Neuron (in vitro differentiated cells): Measurements from ENCODE around the gene DLEC1.
"Not testable (repeated sequence)": the region's sequence is repeated elsewhere in the genome, so short reads cannot be mapped to it uniquely, and the experiment has no call there.

Source experiments
- H2AFZ ChIP-seq: one replicate; pipeline ENCODE4 v1.6.1; 2013; ENCODE audit warnings: low read depth, mild to moderate bottlenecking, inconsistent platforms, low read length, moderate library complexity
- H3K27me3 ChIP-seq: one replicate; pipeline ENCODE4 v1.6.1; 2013; ENCODE audit warnings: low read length; ENCODE audit not compliant: insufficient read depth
- H3K36me3 ChIP-seq: one replicate; pipeline ENCODE4 v1.6.1; 2013; ENCODE audit warnings: low read length; ENCODE audit not compliant: insufficient read depth
- H3K4me1 ChIP-seq: one replicate; pipeline ENCODE4 v1.6.1; 2013; ENCODE audit warnings: low read length; ENCODE audit not compliant: insufficient read depth
- H3K4me3 ChIP-seq: 2 replicates; pipeline ENCODE4 v1.5.1; 2013; ENCODE audit warnings: mild to moderate bottlenecking, low read length, moderate library complexity
- H3K9me3 ChIP-seq: one replicate; pipeline ENCODE4 v1.6.1; 2013; ENCODE audit warnings: low read length

The DLEC1 gene

GRCh38 chr3:38070013-38070412 is 31.0 kb downstream of the DLEC1 start:
- H3K9me3 ChIP-seq, result no peaks in the 10 kb centered on the region
- no peak overlapping the region for H3K4me3 ChIP-seq
- H3K4me1 ChIP-seq, result no peaks in the 10 kb centered on the region
- no peak overlapping the region for H2AFZ ChIP-seq
- no peaks in the 10 kb centered on the region for H3K36me3 ChIP-seq
- peaks cover 4% of the 10 kb centered on the region for H3K27me3 ChIP-seq

GRCh38 chr3:38077073-38077472 is 38.1 kb downstream of the DLEC1 start:
- H3K4me3 ChIP-seq, H3K36me3 ChIP-seq, H3K27me3 ChIP-seq, H3K4me1 ChIP-seq, H2AFZ ChIP-seq, H3K9me3 ChIP-seq: not testable (repeated sequence)

DNA sequence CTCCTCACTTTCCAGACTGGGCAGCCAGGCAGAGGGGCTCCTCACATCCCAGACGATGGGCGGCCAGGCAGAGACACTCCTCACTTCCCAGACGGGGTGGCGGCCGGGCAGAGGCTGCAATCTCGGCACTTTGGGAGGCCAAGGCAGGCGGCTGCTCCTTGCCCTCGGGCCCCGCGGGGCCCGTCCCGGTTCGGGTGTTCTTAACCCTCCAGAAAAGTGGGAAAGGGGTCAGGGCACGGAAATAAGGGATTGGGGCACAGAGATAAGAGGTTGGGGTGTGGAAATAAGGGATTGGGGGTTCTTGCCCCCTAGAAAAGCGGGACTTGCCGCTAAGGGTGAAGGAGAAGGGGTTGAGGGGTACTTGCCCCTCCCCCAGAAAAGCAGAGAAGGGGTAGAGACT is 43.3 kb downstream of the DLEC1 start:
- H3K27me3 ChIP-seq, result not testable (repeated sequence)

DNA sequence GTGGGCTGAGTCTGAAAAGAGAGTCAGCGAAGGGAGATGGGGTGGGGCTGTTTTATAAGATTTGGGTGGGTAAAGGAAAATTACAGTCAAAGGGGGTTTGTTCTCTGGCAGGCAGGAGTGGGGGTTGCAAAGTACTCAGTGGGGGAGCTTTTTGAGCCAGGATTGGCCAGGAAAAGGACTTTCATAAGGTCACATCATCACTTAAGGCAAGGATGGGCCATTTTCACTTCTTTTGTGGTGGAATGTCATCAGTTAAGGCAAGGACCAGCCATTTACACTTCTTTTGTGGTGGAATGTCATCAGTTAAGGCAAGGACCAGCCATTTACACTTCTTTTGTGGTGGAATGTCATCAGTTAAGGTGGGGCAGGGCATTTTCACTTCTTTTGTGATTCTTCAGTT is 44.2 kb downstream of the DLEC1 start:
- H3K9me3 ChIP-seq, H3K27me3 ChIP-seq, H3K4me3 ChIP-seq, H2AFZ ChIP-seq, H3K36me3 ChIP-seq, H3K4me1 ChIP-seq: not testable (repeated sequence)

More for the DNA sequence above, 43.3 kb downstream of the DLEC1 start:
- not testable (repeated sequence) for H3K36me3 ChIP-seq, H3K4me3 ChIP-seq, H3K9me3 ChIP-seq, H2AFZ ChIP-seq, H3K4me1 ChIP-seq

- H3K36me3 ChIP-seq, result no peaks in the 10 kb centered on the region
- no peak overlapping the region for H2AFZ ChIP-seq
- H3K4me3 ChIP-seq, result no peak overlapping the region
- peaks cover 1% of the 10 kb centered on the region for H3K9me3 ChIP-seq
- H3K4me1 ChIP-seq, result no peaks in the 10 kb centered on the region
- H3K27me3 ChIP-seq, result peaks cover 3% of the 10 kb centered on the region
Measured at GRCh38 chr3:38083871-38084333, 44.9 kb downstream of the DLEC1 start.

DNA sequence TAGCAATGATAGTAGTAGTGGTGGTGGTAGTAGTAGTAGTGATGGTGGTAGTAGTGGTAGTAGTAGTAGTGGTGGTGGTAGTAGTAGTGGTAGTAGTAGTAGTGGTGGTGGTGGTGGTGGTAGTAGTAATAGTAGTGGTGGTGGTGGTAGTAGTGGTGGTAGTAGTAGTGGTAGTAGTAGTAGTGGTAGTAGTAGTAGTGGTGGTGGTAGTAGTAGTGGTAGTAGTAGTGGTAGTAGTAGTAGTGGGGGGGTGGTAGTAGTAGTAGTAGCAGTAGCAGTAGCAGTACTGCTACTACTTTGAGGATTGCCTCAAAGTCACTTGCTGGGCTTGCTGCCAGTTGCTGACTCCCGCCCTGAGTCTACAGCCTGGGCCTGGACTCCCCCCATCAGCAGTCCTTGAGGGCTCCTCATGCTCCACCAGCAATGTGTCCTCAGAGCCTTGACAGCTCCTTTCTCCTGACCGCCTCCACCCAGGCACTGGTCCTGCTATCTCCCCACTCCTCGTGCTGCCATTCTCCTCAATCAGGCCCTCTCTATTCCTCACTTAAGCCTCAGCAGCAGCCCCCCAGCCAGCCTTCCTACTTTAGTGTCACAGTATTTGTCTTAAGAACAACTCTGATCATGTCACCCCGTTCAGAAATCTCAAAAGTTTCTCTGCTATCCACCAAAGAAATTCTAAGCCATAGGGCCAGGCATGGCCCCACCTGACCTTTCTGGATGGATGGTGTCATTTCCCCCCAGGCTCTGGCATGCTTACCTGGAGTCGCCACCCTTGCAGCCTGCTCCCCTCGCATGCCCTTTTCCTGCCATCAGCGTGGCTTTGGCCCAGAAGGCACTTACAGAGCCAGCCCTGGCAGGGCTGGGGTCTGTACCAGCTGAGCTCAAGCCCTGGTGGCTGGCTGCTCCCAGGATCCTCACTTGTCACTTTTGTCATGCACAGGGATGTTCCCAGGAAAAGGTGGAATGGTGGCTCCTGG is 45.6 kb downstream of the DLEC1 start:
- Histone ChIP-seq H2AFZ (no peak overlapping the region), H3K27me3 (peaks cover 4% of the 10 kb centered on the region), H3K4me3 (no peak overlapping the region), H3K9me3 (peaks cover 1% of the 10 kb centered on the region), H3K4me1 (no peaks in the 10 kb centered on the region), H3K36me3 (no peaks in the 10 kb centered on the region)

DNA sequence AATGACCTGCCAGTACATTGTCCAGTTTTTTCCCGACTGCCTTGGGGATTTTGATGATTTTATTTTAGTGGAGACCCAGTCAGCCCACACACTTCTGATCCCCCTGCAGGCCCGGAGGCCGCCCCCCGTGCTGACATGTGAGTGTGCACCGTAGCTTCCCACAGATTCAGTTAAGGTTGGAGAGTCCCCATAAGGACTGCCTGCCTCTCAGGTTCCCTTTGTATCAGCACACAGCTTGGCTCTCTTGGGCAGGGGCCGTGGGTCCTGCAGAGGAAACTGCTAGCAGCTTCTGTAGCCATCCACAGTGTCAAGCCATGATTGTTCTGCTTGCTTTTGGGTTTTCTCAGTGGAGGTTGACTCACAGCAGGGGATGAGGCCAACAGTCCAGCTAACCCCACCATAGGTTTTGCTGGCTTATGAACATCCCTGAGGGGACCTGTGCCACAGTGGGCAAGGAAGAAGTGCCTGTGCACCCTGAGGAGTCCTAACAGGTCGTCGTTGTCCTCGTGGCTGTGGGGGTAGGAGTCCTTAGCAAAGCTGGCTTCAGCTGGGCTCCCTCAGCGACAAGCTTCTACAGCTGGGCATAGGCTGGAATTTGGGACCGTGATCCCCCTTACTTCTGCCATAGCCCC is 46.4 kb downstream of the DLEC1 start:
- H3K36me3 ChIP-seq, result no peaks in the 10 kb centered on the region

DNA sequence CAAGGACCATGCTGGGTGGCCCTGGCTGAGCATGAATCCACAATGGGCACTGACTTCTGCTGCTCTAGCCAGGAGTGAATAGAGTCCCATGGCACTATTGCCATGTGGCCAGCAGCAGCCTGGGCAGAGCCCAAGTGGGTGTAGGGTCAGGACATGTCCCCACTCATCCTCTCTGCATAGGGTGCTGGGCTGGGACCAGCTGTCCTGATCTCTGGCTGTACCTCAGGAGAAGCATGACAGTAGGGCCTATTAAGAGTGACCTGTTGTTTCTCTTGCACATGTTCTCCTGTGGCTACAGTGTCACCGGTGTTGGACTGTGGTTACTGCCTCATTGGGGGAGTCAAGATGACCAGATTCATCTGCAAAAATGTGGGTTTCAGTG is 46.9 kb downstream of the DLEC1 start:
- peaks cover 1% of the 10 kb centered on the region for H3K9me3 ChIP-seq
- no peak overlapping the region for H3K4me3 ChIP-seq
- peaks cover 4% of the 10 kb centered on the region for H3K27me3 ChIP-seq
- no peaks in the 10 kb centered on the region for H3K4me1 ChIP-seq
- H2AFZ ChIP-seq, result no peak overlapping the region
- H3K36me3 ChIP-seq, result no peaks in the 10 kb centered on the region

More for the DNA sequence above, 46.4 kb downstream of the DLEC1 start:
- peaks cover 1% of the 10 kb centered on the region for H3K9me3 ChIP-seq
- H3K4me1 ChIP-seq, result no peaks in the 10 kb centered on the region
- H3K27me3 ChIP-seq, result peaks cover 4% of the 10 kb centered on the region
- H2AFZ ChIP-seq, result no peak overlapping the region
- H3K4me3 ChIP-seq, result no peak overlapping the region

- H3K36me3 ChIP-seq, result no peaks in the 10 kb centered on the region
- no peaks in the 10 kb centered on the region for H3K4me1 ChIP-seq
- H3K27me3 ChIP-seq, result peaks cover 4% of the 10 kb centered on the region
- no peak overlapping the region for H2AFZ ChIP-seq
- H3K9me3 ChIP-seq, result peaks cover 1% of the 10 kb centered on the region
- no peak overlapping the region for H3K4me3 ChIP-seq
Measured at GRCh38 chr3:38086496-38086895, 47.5 kb downstream of the DLEC1 start.

- not testable (repeated sequence) for H3K4me3 ChIP-seq, H3K36me3 ChIP-seq, H2AFZ ChIP-seq, H3K4me1 ChIP-seq, H3K9me3 ChIP-seq, H3K27me3 ChIP-seq
Measured at GRCh38 chr3:38087278-38087677, 48.3 kb downstream of the DLEC1 start.

DNA sequence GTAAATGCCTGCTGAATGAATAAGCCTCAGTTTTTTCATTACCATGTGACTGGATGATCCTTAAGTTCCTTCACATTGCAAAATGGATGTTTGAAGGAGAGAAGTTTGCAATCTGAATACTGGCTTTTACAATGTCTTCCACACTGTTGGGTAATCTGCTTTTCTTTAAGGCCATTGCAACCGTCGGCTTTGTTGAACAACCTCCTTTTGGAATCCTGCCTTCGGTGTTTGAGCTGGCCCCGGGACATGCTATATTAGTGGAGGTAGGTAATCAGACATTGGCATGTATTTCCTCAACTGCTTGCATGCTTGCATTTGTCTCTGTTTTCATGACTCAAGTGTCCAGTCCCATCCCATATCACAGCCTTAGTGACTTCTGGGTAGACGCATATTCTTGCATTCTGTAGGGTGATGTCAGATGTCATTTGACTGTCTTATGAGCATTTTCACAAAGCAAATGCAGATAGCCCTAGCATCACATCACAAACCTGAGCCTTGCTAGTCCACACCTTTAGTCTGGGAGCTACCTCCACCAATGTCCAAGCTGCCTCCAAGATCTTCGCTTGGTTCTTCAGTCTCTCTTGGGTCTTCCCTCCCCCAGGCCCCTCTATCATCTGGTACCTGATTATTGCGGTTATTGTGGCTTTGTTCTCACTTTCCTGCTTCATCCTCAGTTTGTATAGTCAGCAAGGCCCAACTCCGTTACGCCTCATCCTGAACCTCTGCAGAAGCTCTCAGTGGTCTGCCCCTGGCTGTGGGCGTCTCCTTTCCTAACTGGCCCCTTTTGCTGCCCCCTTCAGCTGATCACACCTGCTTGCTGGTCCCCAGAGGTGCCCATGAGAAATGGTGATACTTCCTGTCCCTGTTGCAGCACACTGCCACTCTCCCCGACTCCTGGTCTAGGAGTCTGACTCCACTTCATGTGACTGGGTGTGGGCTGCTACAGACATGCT is 49.4 kb downstream of the DLEC1 start:
- Histone ChIP-seq H3K4me1 (no peaks in the 10 kb centered on the region), H3K9me3 (peaks cover 1% of the 10 kb centered on the region), H3K27me3 (peaks cover 6% of the 10 kb centered on the region), H3K36me3 (no peaks in the 10 kb centered on the region), H3K4me3 (no peak overlapping the region), H2AFZ (no peak overlapping the region)

DNA sequence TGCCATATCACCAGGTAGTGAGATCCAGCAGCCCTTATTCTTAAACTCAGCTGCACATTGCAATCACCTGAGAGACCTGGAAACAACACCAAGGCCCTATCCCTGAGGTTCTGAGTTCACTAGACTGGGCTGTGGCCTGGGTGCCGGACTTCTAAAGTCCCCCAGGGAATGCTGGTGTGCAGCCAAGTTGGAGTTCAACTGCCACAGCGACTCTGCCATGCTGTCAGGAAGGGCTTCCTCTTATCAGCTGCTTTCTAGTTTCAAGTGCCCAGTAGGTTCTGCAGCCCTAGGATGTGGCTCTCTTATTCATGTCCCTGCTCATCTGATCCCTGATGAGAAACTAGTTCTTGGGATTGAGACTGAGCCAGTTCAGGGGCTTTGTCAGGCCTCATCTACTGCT is 50.2 kb downstream of the DLEC1 start:
- H3K9me3 ChIP-seq, result peaks cover 1% of the 10 kb centered on the region
- H2AFZ ChIP-seq, result no peak overlapping the region
- no peaks in the 10 kb centered on the region for H3K4me1 ChIP-seq
- H3K36me3 ChIP-seq, result no peaks in the 10 kb centered on the region
- peaks cover 6% of the 10 kb centered on the region for H3K27me3 ChIP-seq
- no peak overlapping the region for H3K4me3 ChIP-seq

DNA sequence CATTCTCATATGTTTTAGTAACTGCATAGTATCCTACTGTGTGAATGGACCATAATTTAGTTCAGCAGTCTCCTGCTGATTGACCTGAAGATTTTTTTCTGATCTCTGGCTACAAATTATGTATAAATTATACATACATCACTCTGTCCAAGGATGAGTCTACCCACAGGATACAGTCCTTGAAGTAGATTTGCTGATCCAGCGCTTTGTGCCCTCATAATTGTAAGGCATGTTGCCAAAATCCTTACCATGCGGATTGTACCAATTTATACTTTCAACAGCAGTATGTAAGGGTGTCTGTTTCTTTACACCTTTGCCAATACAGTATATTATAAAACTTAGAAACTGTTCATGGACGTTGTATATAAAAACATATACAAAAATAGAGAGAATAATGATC is 51.4 kb downstream of the DLEC1 start:
- Histone ChIP-seq H2AFZ (no peak overlapping the region), H3K36me3 (no peaks in the 10 kb centered on the region), H3K4me3 (no peak overlapping the region), H3K27me3 (peaks cover 6% of the 10 kb centered on the region), H3K9me3 (no peaks in the 10 kb centered on the region), H3K4me1 (no peaks in the 10 kb centered on the region)
